Measurements from ENCODE around the gene NUP160. TPM values are rescaled to one million over a fixed set of nuclear protein-coding genes. Genes with fewer than 3 reads are reported as not detected.

The NUP160 gene
- polyA plus RNA-seq, 5 donors: 56.6 to 86.5 (median 79.0) TPM

GRCh38 chr11:47731475-47731874 lies 116.7 kb downstream of the NUP160 start:
- DNase-seq: no peak

Other genes starting within 250 kb of the NUP160 start
- 10 to 100 TPM; 54.0 to 69.7 (median 62.9) TPM for gene MTCH2, start 205.8 kb downstream of the NUP160 start, polyA plus RNA-seq (ENCODE audit: insufficient read depth in 1 of 5, insufficient read length in 5 of 5, low replicate concordance in 1 of 5)
- 10 to 100 TPM in 3 of 5 donors, 1 to 10 TPM in 2; 7.7 to 15.8 (median 10.6) TPM for gene AGBL2, start 133.0 kb downstream of the NUP160 start, polyA plus RNA-seq (ENCODE audit: insufficient read depth in 1 of 5, insufficient read length in 5 of 5, low replicate concordance in 1 of 5)
- 100 to 1,000 TPM; 157 to 249 (median 220) TPM for gene FNBP4, start 81.0 kb downstream of the NUP160 start, polyA plus RNA-seq (ENCODE audit: insufficient read depth in 1 of 5, insufficient read length in 5 of 5, low replicate concordance in 1 of 5)
- gene PTPRJ, start 132.2 kb upstream of the NUP160 start, polyA plus RNA-seq (ENCODE audit: insufficient read depth in 1 of 5, insufficient read length in 5 of 5, low replicate concordance in 1 of 5): 10 to 100 TPM; 11.4 to 16.6 (median 13.4) TPM